Endothelial cell of umbilical vein (primary cell): ENCODE results near the gene MRPL9. TPM values are rescaled to one million over a fixed set of nuclear protein-coding genes. Genes with fewer than 3 reads are reported as not detected.

Experiments
- BruUV-seq: library from RNA; stranded (reverse); fragments of 400-500 nt; replicated peaks from 2 replicates; lab custom pipeline; 2021; lab: Mats Ljungman, UMichigan
- CTCF ChIA-PET: fragments of 300-600, 350-600 bp; sonication (Branson Sonifier 250); formaldehyde crosslinking; loops from one replicate; lab custom pipeline; 2021; ENCODE audit warnings: antibody characterized with exemption, inconsistent platforms; lab: Charles Lee
- POLR2A ChIA-PET: fragments of 300-600, 350-600 bp; sonication (Branson Sonifier 250); formaldehyde crosslinking; loops from one replicate; lab custom pipeline; 2021; ENCODE audit warnings: antibody characterized with exemption, inconsistent platforms; lab: Charles Lee
- DNase-seq: peaks from one replicate; pipeline ENCODE4 v3.0.0-alpha.2; 2011; ENCODE audit warnings: low read depth, low spot score
- FAIRE-seq: peaks from 2 replicates; lab custom pipeline; 2011; peaks lifted over from hg19 to GRCh38; lab: Jason Lieb, UNC
- H2AFZ ChIP-seq: 2 replicates; pipeline ENCODE4 v1.6.0; 2012; ENCODE audit warnings: low read depth, low read length, control low read depth, inconsistent platforms
- H3K27ac ChIP-seq: 2 replicates; pipeline ENCODE4 v1.5.1; 2011; ENCODE audit warnings: low read depth, mild to moderate bottlenecking, control low read depth, low read length, moderate library complexity; ENCODE audit not compliant: insufficient read depth
- H3K27me3 ChIP-seq, 2 experiments: 2 replicates each; pipeline versions ENCODE4 v1.6.0 to v1.6.1; 2011; ENCODE audit warnings: low read length in 2 of 2, mixed read lengths in 1 of 2; ENCODE audit not compliant: control insufficient read depth in 2 of 2, insufficient read depth in 2 of 2
- H3K36me3 ChIP-seq, 2 experiments: 2 replicates in 1 of 2; 3 replicates in 1 of 2; pipeline ENCODE4 v1.5.1; 2011; ENCODE audit warnings: low read length in 2 of 2, mild to moderate bottlenecking in 1 of 2, moderate library complexity in 1 of 2; ENCODE audit not compliant: control insufficient read depth in 2 of 2, insufficient read depth in 2 of 2; ENCODE audit errors: extremely low read depth in 1 of 2
- H3K4me1 ChIP-seq: 3 replicates; pipeline ENCODE4 v1.5.1; 2011; ENCODE audit warnings: mild to moderate bottlenecking, low read length; ENCODE audit not compliant: control insufficient read depth, insufficient read depth; ENCODE audit errors: extremely low read depth
- H3K4me2 ChIP-seq: 2 replicates; pipeline ENCODE4 v1.6.1; 2011; ENCODE audit warnings: low read length, control low read depth, mixed read lengths; ENCODE audit not compliant: insufficient read depth
- H3K4me3 ChIP-seq, 3 experiments: fragments of 200-600 bp in 1 of 3; sonication (generic), shearing (Covaris generic) in 1 of 3; replicated peaks in 1 of 3; 2 replicates each; pipeline ENCODE4 v1.5.1; 2011 to 2016; ENCODE audit warnings: control low read depth in 3 of 3, low read length in 3 of 3, mild to moderate bottlenecking in 2 of 3, inconsistent platforms in 1 of 3, low read depth in 1 of 3, moderate library complexity in 1 of 3; ENCODE audit not compliant: insufficient read depth in 1 of 3
- H3K79me2 ChIP-seq: 2 replicates; pipeline ENCODE4 v1.6.0; 2012; ENCODE audit warnings: low read length, inconsistent platforms; ENCODE audit not compliant: control insufficient read depth, insufficient read depth
- H3K9ac ChIP-seq: replicated peaks from 2 replicates; pipeline ENCODE3; 2011; ENCODE audit warnings: low read length, control low read depth; ENCODE audit not compliant: insufficient read depth; ENCODE audit errors: extremely low read depth
- H3K9me1 ChIP-seq: replicated peaks from 3 replicates; pipeline ENCODE4 v1.6.0; 2011; ENCODE audit warnings: mild to moderate bottlenecking, low read length; ENCODE audit not compliant: control insufficient read depth, insufficient read depth; ENCODE audit errors: extremely low read depth
- H3K9me3 ChIP-seq: replicated peaks from 2 replicates; pipeline ENCODE4 v1.5.1; 2012; ENCODE audit warnings: low read length, inconsistent platforms; ENCODE audit not compliant: control insufficient read depth, insufficient read depth
- H4K20me1 ChIP-seq: replicated peaks from 2 replicates; pipeline ENCODE3; 2011; ENCODE audit warnings: mild to moderate bottlenecking, low read length; ENCODE audit not compliant: control insufficient read depth, insufficient read depth; ENCODE audit errors: extremely low read depth
- EZH2 ChIP-seq: IDR thresholded peaks from 2 replicates; pipeline ENCODE4 v1.6.1; 2012; ENCODE audit warnings: borderline replicate concordance, low read depth, mild to moderate bottlenecking, moderate library complexity, low read length, inconsistent platforms; ENCODE audit not compliant: severe bottlenecking
- FOS ChIP-seq: IDR thresholded peaks from 2 replicates; pipeline ENCODE4 v1.6.1; 2011; ENCODE audit warnings: mild to moderate bottlenecking, low read length, moderate library complexity, borderline replicate concordance; ENCODE audit not compliant: insufficient read depth
- JUN ChIP-seq: IDR thresholded peaks from 2 replicates; pipeline ENCODE4 v1.6.1; 2011; ENCODE audit warnings: borderline replicate concordance, low read depth; ENCODE audit not compliant: insufficient read length, insufficient read depth
- MYC ChIP-seq: IDR thresholded peaks from one replicate; pipeline ENCODE4 v1.6.1; 2011; ENCODE audit warnings: mild to moderate bottlenecking, low read depth, low read length
- POLR2A ChIP-seq: IDR thresholded peaks from 2 replicates; pipeline ENCODE4 v1.6.1; 2012; ENCODE audit warnings: low read depth, mild to moderate bottlenecking, control low read depth, low read length
- POLR2AphosphoS5 ChIP-seq: IDR thresholded peaks from 2 replicates; pipeline ENCODE4 v1.6.1; 2012; ENCODE audit warnings: low read depth, mild to moderate bottlenecking, control low read depth, low read length, moderate library complexity; ENCODE audit not compliant: insufficient read depth
- dilution Hi-C: fragments of 300-500 bp; cut with MboI; formaldehyde crosslinking; loops from one replicate; pipeline ENCODE4 v1.15.0; 2019; ENCODE audit warnings: low sequenced_read_pairs; ENCODE audit not compliant: extremely low pct_ligation_motif_present
- intact Hi-C: fragments of 100-400 bp; cut with micrococcal nuclease; formaldehyde crosslinking; loops from one replicate; pipeline ENCODE4 v1.10.0; 2022
- polyA plus RNA-seq, 4 experiments: library from polyadenylated mRNA; depleted of rRNA in 3 of 4; stranded (reverse) in 3 of 4; unstranded in 1 of 4; fragments of >200 nt; gene quantifications; 2 replicates each; pipeline versions ENCODE4 v1.2.1 to v1.2.3, GENCODE V29; 2011 to 2012; ENCODE audit warnings: missing spikeins in 1 of 4
- total RNA-seq: library from RNA; stranded (reverse); gene quantifications from 2 replicates; pipeline ENCODE4 v1.2.3, GENCODE V29; 2021
- TF ChIP-seq, protein P1 (sequence below): IDR thresholded peaks from 2 replicates; pipeline ENCODE4 v1.6.1; 2011; ENCODE audit not compliant: insufficient read depth, insufficient read length
- TF ChIP-seq, protein P2 (sequence below), 2 donors: IDR thresholded peaks; 1 replicate in 1 of 2; 2 replicates in 1 of 2; pipeline ENCODE4 v1.5.1; 2011; ENCODE audit warnings: low read length in 2 of 2, mild to moderate bottlenecking in 2 of 2, moderate library complexity in 2 of 2, control low read depth in 1 of 2, inconsistent platforms in 1 of 2, low read depth in 1 of 2; ENCODE audit not compliant: insufficient read depth in 1 of 2; ENCODE audit errors: extremely low read depth in 1 of 2

The MRPL9 gene
- total and polyA plus RNA-seq, 2 donors (not counting 3 experiments of a cell fraction or from before 2014, with no cell fraction given), result 79.1 to 112 TPM

DNA sequence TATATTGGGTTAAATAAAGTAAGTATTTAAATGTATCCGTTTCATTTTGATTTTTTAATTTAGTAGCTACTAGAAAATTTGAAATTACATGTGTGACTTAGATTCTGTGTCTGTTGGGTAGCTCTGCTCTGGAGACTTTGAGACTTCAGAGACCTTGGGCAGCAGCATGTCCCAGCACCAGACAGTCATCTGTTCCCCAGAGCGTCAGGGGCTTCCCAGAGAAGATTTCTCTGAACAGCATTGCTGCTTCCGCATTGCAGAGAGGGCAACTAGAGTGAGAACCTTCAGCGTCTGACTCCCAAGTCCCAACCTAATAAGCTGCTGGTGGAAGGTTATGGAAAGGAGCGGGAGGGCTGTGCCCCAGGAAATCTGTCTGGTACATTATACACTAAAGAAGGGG lies 35.3 kb upstream of the MRPL9 start:
- dilution Hi-C loops, result no loop called here
- BruUV-seq, result no TSS peak
- FAIRE-seq (no peak), DNase-seq (no peak)
- Histone ChIP-seq H3K27me3 (peaks cover 4% of the 10 kb centered on the region in 2 experiments), H3K9ac (no peak overlapping the region), H3K4me2 (no peak overlapping the region), H3K4me3 (no peak overlapping the region), H4K20me1 (no peaks in the 10 kb centered on the region), H3K79me2 (no peaks in the 10 kb centered on the region), H3K27ac (no peak overlapping the region), H3K9me1 (no peaks in the 10 kb centered on the region), H3K36me3 (no peaks in the 10 kb centered on the region), H3K9me3 (no peaks in the 10 kb centered on the region), H2AFZ (no peak overlapping the region), H3K4me1 (no peaks in the 10 kb centered on the region)
- CTCF ChIA-PET, result interaction anchor here (1.1 to 1.5 kb wide), 3 partner anchors 9 to 42 kb away, joined by 3 to 5 read pairs (median 4); no protein-coding TSS in a partner anchor
- POLR2A ChIA-PET, result no interaction called here
- TF ChIP-seq POLR2AphosphoS5, result no peak
- TF ChIP-seq MYC, result no peak
- TF ChIP-seq FOS, result no peak
- TF ChIP-seq, protein P1, sequence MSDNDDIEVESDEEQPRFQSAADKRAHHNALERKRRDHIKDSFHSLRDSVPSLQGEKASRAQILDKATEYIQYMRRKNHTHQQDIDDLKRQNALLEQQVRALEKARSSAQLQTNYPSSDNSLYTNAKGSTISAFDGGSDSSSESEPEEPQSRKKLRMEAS, result no peak
- TF ChIP-seq EZH2, result no peak
- no peak for TF ChIP-seq JUN
- TF ChIP-seq, protein P2, sequence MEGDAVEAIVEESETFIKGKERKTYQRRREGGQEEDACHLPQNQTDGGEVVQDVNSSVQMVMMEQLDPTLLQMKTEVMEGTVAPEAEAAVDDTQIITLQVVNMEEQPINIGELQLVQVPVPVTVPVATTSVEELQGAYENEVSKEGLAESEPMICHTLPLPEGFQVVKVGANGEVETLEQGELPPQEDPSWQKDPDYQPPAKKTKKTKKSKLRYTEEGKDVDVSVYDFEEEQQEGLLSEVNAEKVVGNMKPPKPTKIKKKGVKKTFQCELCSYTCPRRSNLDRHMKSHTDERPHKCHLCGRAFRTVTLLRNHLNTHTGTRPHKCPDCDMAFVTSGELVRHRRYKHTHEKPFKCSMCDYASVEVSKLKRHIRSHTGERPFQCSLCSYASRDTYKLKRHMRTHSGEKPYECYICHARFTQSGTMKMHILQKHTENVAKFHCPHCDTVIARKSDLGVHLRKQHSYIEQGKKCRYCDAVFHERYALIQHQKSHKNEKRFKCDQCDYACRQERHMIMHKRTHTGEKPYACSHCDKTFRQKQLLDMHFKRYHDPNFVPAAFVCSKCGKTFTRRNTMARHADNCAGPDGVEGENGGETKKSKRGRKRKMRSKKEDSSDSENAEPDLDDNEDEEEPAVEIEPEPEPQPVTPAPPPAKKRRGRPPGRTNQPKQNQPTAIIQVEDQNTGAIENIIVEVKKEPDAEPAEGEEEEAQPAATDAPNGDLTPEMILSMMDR (IDR thresholded peaks at IDR 0.05; ENCODE audit: extremely low read depth in 1 of 2, insufficient read depth in 1 of 2, low read depth in 1 of 2, low read length in 2 of 2), result no peak
- no peak for TF ChIP-seq POLR2A
- intact Hi-C loops, result no loop called here
